Measurements from ENCODE around the gene YPEL5. TPM values are rescaled to one million over a fixed set of nuclear protein-coding genes. Genes with fewer than 3 reads are reported as not detected.
"Not testable (repeated sequence)": the region's sequence is repeated elsewhere in the genome, so short reads cannot be mapped to it uniquely, and the experiment has no call there.

Gene YPEL5
- polyA plus RNA-seq, 1 donor = 49.9 TPM

DNA sequence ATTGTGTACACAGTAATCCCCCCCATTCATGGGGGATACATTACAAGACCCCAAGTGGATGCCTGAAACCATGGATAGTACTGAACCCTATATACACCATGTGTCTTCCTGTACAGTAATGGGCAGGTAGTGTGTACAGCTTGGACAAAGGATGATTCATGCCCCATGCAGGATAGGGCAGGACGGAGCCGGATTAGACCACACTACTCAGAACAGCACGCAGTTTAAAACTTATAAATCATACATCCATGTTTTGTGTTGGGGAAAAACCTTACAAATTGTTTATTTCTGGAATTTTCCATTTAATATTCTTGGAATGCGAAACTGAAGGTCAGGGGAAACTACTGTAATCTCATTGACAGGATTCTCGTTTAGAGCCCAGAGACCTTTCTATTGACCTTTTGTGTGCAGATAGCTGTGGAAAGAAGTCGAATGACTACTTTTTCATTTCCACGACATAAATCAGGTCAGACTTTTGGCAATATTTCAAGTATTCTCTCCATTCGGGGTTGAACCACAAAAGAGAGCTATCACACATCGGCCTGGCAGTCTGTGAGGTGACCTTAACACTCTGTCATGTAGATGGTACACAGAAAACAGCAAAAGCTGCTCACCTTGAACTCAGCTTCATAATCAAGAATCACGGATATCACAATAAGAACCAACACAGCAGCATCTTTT is 9.9 kb upstream of the YPEL5 start:
- no peak for DNase-seq (ENCODE audit: low read depth)

DNA sequence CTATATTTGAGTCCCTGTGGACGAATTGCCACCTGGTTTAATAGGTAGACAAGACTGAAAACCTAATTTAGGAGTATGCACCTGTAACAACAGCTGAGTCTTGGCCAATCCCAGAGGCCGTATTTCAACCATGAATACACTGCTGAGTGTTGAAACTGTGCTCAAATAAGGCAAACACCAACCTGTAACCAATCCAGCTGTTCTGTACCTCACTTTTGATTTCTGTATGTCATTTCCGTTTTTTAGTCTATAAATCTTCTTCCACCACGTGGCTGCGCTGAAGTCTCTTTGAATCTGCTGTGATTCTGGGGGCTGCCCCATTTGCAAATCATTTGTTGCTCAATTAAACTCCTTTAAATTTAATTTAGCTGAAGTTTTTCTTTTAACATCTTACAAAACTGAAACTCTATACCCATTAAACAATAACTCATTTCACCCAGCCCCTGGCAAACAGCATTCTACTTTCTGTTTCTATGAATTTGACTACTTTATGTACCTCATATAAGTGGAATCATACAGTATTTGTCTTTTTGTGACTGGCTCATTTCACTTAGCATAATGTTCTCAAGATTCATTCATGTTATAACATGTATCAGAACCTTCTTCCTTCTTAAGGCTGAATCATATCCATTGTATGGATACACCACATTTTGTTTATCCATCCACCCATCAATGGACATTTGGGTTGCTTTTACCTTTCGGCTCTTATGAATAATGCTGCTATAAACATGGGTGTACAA is 7.5 kb upstream of the YPEL5 start:
- no peak for DNase-seq (ENCODE audit: low read depth)

DNA sequence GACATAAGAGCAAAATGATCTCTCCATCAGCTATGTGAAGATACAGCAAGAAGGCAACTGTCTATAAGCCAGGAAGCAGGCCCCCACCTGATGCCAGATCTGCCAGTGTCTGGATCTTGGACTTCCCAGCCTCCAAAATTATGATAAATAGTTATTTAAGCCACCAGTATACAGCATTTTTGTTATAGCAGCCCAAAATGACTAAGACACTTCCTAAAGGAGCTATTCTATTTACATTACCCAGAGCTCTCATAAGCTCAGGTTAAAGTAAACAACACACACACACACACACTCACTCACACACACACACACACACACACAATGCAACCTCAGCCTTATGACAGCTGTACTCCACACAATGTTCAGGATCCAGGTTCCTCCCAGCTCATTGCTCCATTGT is 5.7 kb upstream of the YPEL5 start:
- no peak for DNase-seq (ENCODE audit: low read depth)

DNA sequence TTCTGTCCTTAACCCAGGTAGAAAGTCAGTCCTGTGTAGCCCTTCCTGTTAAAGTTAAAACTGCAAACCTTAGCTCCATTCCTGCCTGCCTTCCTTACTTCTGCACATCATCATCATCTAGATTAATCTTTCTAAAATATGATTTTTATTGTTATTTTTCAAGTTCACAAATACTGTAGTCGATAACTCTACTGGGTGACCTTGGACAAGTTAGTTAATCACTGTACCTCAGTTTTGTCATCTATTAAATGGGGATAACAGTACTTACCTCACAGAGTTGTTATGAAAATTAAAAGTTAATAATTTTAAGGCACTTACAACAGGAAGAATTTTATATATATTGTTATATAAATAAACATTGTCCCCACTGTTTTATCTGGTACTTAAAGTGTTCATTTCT is 2.5 kb upstream of the YPEL5 start:
- DNase-seq (ENCODE audit: low read depth) = no peak

DNA sequence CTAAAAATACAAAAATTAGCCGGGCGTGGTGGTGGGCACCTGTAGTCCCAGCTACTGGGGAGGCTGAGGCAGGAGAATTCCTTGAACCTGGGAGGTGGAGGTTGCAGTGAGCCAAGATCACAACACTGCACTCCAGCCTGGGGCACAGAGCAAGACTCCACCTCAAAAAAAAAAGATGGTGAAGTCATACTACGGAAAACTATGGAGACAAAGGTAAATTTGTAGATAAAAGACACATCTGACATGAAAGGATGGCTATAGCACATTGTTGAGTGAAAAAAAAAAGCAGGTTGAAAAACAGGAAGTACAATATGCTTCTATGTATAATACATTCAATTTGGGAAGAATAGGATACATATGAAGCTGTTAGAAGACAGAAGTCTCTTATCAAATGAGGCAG is 1.9 kb upstream of the YPEL5 start:
- DNase-seq (ENCODE audit: low read depth) = not testable (repeated sequence)

DNA sequence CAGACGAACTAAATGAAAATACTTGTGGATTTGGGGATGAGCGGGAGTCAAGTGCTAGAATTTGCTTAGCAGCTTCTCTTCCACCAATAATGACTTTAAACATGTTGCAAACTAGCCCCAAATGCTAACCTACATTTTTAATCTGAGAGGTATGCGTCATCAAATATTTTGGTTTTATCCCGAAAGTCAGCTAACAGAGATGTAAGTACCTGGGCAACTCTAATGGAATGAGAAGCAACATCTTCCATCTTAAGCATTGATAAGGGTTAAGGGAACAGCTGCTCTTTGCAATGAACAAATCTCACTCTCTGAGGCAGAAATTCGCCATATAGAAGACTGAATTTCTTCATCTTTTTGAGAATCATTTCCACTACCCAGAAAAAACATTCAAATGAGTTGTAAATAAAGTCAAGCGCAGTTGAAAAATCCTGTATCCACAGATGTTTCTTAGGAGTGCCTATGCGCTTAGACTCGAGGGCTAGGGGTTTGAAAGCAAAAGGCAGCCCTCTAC is 926 bp upstream of the YPEL5 start:
- no peak for DNase-seq (ENCODE audit: low read depth)

DNA sequence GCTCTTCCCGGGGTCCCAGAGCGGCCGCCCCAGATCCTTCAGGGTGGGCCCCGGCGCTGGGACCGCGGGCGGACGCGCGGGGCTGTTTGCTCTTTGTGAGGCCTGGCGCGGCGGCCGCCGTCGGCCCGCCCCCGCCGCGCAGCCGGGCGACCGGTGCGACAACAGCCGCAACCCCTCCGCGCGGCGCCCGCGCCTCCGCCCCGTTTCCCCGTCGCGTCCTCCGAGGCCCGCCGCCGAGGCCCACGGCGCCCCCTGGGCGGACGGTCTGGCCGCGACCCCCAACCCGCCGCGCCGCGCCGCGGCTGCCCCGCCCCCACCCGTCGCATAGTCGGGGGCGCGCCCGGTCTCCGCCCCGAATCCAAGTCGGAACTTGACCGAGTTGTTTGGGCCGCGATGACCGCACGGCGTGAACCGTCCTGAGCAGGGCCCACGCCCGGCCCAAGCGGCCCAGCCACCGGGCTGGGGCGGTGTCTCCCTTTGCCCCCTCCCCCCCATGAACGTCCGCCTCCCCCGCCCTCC is 448 bp downstream of the YPEL5 start:
- no peak for DNase-seq (ENCODE audit: low read depth)

DNA sequence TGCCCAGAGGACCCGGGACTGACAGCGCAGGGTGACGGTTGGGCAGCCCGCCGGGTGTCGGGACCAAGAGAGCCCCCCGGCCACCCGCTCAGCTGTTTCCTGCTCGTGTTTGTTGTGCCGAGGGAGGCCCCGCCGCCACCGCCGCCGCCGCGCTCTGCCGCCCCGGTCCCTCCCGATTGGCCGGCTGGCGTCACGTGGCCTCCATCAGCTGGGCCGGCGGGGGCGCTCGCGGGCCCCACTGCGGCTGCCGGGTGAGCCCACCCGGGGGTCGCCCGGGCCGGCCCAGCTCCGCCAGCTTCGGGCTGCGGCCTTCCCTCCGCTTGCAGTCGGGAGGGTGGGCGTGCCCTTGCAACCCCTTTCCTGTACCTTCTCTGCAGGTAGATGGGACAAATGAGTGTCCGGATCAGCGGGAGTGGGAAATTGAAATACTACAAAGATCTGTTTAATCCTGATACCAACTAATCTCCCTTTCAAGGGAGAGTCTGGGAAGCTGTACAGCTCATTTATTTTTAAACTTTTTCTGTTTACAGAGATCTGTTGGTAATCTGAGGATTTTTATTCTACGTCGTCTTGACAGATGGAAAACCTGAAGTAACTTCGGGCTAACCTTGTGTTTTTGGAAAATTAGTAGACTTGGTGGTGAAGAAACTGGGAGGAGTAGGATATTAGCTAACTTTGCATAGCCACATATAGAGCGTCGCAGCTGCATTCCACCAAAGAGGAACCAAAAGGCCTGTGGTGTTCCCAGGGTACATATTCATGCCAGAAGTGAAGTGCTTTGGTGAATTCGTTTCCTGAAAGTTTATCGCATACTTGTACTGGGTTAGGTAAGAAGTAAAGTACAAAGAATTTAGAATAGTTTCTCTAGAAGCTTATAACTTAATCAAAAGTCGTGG is 1.2 kb downstream of the YPEL5 start:
- DNase-seq (ENCODE audit: low read depth) = no peak

DNA sequence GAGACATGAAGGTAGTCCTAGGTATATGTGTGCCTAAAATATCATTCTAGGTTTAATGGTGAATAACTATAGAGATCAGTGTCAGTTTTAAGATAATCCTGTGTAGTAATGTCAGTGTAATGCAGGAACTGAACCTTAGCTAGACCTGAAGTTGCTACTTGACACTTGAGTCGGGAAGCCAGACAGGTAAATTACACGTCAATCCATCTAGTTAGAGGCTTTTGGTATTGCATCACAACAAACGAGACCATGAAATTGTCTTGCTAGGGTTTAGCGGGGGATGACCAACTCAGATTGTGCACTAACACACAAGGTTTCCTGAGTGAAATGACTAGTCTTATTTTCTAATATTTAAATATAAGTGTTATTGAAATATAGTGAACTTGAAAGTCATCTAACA is 2.0 kb downstream of the YPEL5 start:
- no peak for DNase-seq (ENCODE audit: low read depth)

DNA sequence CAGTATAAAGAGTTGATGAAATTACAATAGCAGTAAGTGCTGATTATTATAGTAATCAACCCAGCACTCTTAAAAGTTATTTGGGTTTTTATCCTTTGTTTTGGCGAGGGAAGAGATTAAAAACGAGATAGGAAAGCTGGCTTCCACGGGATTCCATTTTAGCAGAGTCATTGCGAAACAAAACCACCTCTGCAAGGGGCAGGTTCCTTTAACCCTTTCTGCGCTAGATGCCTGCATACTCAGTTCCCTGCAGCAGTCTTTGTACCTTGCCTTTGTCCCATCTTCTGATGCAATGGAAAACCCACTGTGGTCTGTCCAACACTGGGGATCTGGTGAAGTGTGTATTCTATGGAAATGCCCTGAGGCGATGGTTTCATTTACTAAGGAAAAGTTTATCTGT is 2.7 kb downstream of the YPEL5 start:
- no peak for DNase-seq (ENCODE audit: low read depth)

DNA sequence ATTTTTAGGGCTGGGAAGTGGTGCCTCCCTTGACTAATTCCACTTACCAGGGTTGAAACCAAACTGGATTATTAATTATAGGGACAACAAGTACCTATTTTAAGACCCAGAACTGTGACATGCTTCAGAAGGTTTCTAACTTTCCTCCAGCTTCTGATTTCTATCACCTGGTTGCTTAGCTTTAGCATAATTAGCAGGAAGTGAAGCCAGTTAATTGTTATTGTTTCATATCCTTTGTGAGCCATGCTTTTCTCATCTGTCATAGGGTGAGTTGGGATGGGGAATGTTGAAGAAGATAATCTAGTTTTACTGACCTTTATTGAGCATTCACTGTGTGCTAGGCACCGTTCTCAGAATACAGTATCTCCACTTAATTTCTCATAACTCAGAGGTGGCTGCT is 3.2 kb downstream of the YPEL5 start:
- no peak for DNase-seq (ENCODE audit: low read depth)

DNA sequence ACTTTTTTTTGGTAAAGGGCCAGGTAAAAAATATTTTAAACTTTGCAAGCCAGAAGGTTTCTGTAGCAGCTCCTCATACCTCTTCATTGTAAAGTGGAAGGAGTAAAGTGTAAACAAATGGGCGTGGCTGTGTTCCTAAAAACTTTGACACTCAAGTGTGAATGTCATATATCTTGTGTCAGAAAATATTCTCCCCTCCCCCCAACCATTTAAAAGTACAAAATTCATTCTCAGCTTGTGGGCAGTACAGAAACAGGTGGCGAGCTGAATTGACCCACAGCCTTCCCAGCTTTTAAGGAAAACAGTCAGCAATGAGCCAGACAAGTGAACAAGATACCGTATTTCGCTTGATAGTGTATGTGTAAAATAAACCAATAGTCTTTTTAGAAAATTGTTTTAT is 4.0 kb downstream of the YPEL5 start:
- DNase-seq (ENCODE audit: low read depth) = no peak

DNA sequence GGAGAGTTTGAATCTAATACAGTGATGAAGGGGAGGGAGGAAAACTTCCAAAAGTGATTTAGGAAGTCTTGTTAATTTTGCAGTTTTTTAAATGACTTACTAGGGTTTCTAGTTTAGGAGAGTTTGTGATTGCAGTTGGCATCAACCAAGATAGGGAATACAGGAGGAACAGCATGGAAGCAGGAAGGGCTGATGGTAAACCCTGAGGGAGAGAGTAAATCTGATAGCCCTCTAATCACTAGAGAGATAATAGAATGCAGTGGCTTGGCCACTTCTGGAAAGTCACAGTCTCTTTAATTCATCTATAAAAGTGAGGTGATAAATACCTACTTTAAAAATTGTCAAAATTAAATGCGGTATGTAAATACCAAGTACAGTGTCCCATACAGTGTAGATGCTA is 5.6 kb downstream of the YPEL5 start:
- no peak for DNase-seq (ENCODE audit: low read depth)

DNA sequence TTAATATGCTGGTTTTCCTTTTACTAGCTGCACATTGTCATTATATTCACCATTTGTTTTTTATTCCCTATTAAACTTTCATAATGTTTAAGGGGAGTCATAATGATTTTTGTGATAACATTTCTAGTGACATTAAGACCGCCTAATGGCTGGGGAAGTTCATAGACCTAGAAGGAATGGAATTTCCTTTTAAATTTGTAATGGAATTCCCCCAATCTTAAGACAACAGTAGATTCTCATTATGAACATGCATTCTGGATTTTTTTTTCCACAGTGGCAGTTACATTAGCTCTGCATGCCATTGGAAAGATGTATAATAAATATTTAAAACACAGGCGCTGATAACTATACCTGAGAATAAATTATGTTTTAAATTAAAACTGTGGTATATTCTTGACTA is 8.4 kb downstream of the YPEL5 start:
- DNase-seq (ENCODE audit: low read depth) = no peak

DNA sequence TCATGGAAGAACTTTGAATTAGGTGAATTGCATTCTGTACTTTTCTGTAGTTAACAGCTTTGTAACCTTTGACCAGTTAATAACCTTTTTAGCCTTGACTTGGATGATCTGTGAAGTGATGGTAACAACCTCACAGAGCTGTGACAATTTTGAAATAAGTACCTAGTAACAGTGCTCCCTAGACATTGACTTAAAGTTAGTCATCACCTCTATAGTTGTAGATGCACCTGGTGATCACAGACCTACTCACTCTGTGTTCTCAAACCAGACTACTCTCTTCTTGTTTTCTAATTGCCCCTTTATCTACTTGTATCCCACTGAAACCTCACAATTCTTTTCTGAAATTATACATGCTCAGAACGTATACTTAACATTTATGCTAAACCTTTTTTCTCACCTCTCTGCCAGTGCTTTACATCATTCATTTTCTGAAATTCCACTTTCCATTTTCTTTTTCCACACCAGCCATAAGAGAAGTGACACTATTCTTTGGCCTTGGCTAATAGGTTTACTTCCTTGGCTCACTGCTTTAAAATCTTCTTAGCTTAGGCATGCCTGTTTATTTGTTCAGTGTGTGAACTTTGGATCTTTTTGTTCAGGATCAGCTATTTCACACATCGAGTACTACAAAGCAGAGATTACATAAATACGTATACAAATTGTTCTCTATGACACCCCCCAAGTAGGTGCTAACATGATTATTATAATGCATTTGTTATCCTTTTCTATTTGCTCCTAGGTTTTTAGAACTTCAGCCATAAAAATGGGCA is 9.3 kb downstream of the YPEL5 start:
- no peak for DNase-seq (ENCODE audit: low read depth)

DNA sequence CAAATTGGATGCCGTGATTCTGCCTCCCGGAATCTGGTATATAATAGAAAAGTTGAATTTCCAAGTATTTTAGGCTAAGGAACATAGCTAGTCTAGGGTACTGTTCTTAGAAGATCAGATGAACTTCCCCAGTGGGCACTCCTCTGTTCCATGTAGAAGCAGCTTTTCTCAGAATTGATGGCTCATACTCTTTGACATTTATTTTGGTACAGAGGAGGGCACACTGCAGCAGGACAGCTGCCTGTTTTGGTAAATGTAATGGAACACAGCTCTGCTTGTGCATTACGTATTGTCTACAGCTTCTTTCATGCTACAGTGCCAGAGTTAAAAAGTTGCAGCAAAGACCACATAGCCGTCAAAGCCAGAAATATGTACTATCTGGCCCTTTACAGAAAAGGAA is 10.8 kb downstream of the YPEL5 start:
- DNase-seq (ENCODE audit: low read depth) = no peak

DNA sequence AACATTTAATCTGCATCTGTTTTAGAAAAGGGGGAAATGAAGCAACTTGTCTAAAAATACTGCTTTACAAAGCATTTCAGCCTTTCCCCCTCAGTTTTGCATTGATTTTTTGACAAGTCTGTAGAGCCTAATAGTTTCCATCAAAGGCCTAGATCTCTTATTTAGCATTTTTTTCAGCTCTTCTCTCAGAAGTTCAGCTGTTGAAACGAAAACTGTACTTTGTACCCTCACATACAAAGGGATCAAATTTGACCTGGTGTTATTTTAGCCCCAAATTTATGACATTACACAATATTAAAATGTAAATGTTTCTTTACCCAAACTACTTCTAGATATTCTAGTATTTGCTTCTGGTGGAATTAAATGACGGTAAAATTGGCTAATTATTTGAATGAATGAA is 13.0 kb downstream of the YPEL5 start:
- DNase-seq (ENCODE audit: low read depth) = no peak

DNA sequence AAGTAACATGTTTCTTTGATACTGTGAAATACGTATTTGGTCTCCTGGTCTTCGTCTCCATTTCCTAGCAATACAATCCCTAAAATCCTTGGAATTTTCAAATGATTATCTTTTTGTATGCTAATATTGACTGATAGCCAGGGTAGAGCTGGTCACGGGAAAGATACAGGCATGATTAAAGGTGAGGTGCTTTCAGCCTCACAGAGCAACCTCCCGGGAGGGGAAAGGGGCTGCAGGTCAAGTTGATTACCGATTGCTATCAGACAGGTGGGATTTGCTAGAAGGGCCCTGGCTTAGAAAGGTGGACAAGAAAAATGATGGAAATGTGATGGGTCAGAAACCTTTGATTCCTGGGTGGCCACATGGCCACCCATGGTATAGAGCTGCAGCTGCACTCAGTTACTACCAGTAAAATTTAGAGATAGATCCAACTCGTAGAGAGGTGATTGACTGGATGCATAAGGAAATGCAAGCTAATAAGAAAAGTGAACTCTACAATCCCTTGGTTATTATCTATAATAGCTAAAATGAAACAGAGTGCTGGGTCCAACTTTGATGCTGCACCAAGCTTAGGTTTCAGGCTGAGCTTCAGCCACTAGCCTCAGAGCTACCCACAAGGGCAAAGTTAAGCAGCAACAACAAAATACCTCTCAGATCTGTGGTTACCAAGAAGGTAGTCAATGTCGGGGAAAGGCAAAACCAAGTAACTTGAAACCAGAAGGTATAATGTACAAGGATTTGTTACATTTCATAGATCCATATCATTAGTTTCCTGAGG is 15.3 kb downstream of the YPEL5 start:
- no peak for DNase-seq (ENCODE audit: low read depth)

DNA sequence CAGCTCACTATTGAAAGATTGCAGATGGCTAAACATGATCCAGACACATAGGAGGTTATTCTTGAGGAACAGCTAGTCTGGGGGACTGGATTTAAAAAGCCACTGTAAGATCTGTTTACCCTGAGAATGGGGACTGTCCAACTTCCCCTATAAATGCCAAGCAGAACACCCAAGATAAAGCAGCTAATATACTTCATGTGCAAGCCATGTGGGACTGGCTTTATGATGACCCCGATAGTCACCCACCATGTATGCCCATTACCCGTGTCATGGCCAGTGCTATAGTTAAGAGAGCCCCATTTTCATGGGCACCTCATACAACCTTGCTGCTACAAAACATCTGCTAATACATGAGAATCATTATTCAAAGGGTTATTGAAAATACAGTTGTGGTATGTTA is 16.0 kb downstream of the YPEL5 start:
- DNase-seq (ENCODE audit: low read depth) = no peak

DNA sequence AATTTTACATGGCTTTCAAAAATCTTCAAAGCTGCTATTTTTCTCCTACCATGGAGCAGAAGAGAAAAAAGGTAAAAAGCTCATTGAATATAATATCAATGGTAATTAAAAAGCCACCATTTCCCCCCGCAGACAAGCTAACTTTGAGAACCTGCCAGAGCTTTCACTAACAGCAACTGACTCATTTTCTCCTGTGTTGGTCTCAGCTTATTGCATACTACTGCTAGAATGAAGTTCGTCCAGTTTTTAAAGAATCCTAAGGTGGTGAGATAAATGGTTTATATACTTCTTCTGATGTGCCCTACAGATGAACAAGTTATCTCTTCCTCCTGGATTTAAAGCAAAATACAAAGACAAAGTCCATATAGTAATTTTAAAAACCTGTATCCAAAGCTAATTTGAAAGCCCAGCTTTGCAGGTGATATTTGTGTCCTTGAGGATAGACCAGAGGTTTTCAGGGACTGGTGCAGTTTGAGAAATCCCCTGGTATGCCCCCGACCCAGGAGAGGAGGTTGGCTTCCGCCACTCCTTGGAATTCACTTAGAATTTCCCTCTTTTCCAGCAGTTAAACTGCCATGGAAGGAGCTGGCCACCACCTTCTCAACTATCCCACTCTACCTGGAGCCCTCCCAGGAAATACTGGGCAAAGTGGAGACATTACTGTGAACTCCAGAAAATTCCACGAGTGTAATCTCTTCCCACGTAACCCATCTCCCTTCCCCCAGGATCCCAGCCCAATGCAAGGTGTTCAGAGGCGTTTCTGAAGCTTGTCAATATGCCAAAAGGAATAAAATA is 17.5 kb downstream of the YPEL5 start:
- DNase-seq (ENCODE audit: low read depth) = no peak
